ENCODE results near the gene TRIM23. TPM values are rescaled to one million over a fixed set of nuclear protein-coding genes. Genes with fewer than 3 reads are reported as not detected.

The TRIM23 gene
- total RNA-seq, 2 experiments from 2014 or later = 10.6 to 13.0 TPM

- CTCF ChIA-PET (ENCODE audit: unreplicated experiment) = no interaction called here
- DNase-seq (ENCODE audit: low spot score) = no peak
- Histone ChIP-seq H3K9me2 (ENCODE audit: insufficient read depth, low read length) (no peaks in the 10 kb centered on the region), H3K9me3 (ENCODE audit: low read length) (no peaks in the 10 kb centered on the region), H4K20me1 (ENCODE audit: insufficient read depth, low read length) (no peaks in the 10 kb centered on the region), H3K36me3 (ENCODE audit: insufficient read depth, low read length) (peaks cover 34% of the 10 kb centered on the region), H2AFZ (ENCODE audit: low read length) (no peak overlapping the region), H3K79me2 (ENCODE audit: insufficient read depth, low read depth, low read length) (no peaks in the 10 kb centered on the region), H3K4me2 (ENCODE audit: low read length) (no peak overlapping the region), H3K4me1 (ENCODE audit: insufficient read depth, low read length, poor library complexity, severe bottlenecking) (no peaks in the 10 kb centered on the region), H3K27ac (ENCODE audit: low read depth, low read length, poor library complexity, severe bottlenecking) (no peak overlapping the region), H3K4me3 (ENCODE audit: low read depth, low read length, poor library complexity, severe bottlenecking) (no peak overlapping the region)
- intact Hi-C loops (cut with micrococcal nuclease; ENCODE audit: unreplicated experiment) = no loop called here
- POLR2A ChIA-PET = no interaction called here
- TF ChIP-seq CTCF (conservative IDR thresholded peaks at IDR 0.05; ENCODE audit: low read length) (no peak), EZH2phosphoT487 (IDR thresholded peaks at IDR 0.05; ENCODE audit: borderline replicate concordance, low read depth, low read length) (no peak)
- BruUV-seq (replicated peaks) = no TSS peak
Measured at GRCh38 chr5:65668696-65669095, 44.6 kb upstream of the TRIM23 start.

- ChIA-PET CTCF (ENCODE audit: unreplicated experiment) (no interaction called here), POLR2A (interaction anchor here (0.6 kb wide), 2 partner anchors 38 to 280 kb away, joined by 3 read pairs; no protein-coding TSS in a partner anchor)
- BruUV-seq (replicated peaks) = no TSS peak
- no peaks in the 10 kb centered on the region for H4K20me1 ChIP-seq (ENCODE audit: insufficient read depth, low read length)
- no peaks in the 10 kb centered on the region for H3K79me2 ChIP-seq (ENCODE audit: insufficient read depth, low read depth, low read length)
- H3K36me3 ChIP-seq (ENCODE audit: insufficient read depth, low read length) = peaks cover 22% of the 10 kb centered on the region
- H3K4me1 ChIP-seq (ENCODE audit: insufficient read depth, low read length, poor library complexity, severe bottlenecking) = no peaks in the 10 kb centered on the region
- H3K9me2 ChIP-seq (ENCODE audit: insufficient read depth, low read length) = no peaks in the 10 kb centered on the region
- H2AFZ ChIP-seq (ENCODE audit: low read length) = no peak overlapping the region
- H3K27ac ChIP-seq (ENCODE audit: low read depth, low read length, poor library complexity, severe bottlenecking) = no peak overlapping the region
- DNase-seq (ENCODE audit: low spot score) = no peak
- TF ChIP-seq EZH2phosphoT487 (IDR thresholded peaks at IDR 0.05; ENCODE audit: borderline replicate concordance, low read depth, low read length) = no peak
- TF ChIP-seq CTCF (conservative IDR thresholded peaks at IDR 0.05; ENCODE audit: low read length) = 0 out of 2 replicates have a peak, but pooled peaks have one; percentile 21
- H3K4me2 ChIP-seq (ENCODE audit: low read length) = no peak overlapping the region
- H3K9me3 ChIP-seq (ENCODE audit: low read length) = no peaks in the 10 kb centered on the region
- intact Hi-C loops (cut with micrococcal nuclease; ENCODE audit: unreplicated experiment) = no loop called here
- H3K4me3 ChIP-seq (ENCODE audit: low read depth, low read length, poor library complexity, severe bottlenecking) = no peak overlapping the region
Measured at GRCh38 chr5:65663804-65664521, 39.8 kb upstream of the TRIM23 start.

GRCh38 chr5:65654713-65655112 is 30.6 kb upstream of the TRIM23 start:
- intact Hi-C loops (cut with micrococcal nuclease; ENCODE audit: unreplicated experiment) = no loop called here
- CTCF ChIA-PET (ENCODE audit: unreplicated experiment) = no interaction called here

More at GRCh38 chr5:65654713-65655112, 30.6 kb upstream of the TRIM23 start:
- TF ChIP-seq CTCF (conservative IDR thresholded peaks at IDR 0.05; ENCODE audit: low read length) (no peak), EZH2phosphoT487 (IDR thresholded peaks at IDR 0.05; ENCODE audit: borderline replicate concordance, low read depth, low read length) (no peak)
- H3K79me2 ChIP-seq (ENCODE audit: insufficient read depth, low read depth, low read length) = no peaks in the 10 kb centered on the region
- no peak overlapping the region for H3K4me3 ChIP-seq (ENCODE audit: low read depth, low read length, poor library complexity, severe bottlenecking)
- no peaks in the 10 kb centered on the region for H3K9me3 ChIP-seq (ENCODE audit: low read length)
- DNase-seq (ENCODE audit: low spot score) = no peak
- H4K20me1 ChIP-seq (ENCODE audit: insufficient read depth, low read length) = no peaks in the 10 kb centered on the region
- H2AFZ ChIP-seq (ENCODE audit: low read length) = no peak overlapping the region
- H3K4me1 ChIP-seq (ENCODE audit: insufficient read depth, low read length, poor library complexity, severe bottlenecking) = no peaks in the 10 kb centered on the region
- H3K9me2 ChIP-seq (ENCODE audit: insufficient read depth, low read length) = no peaks in the 10 kb centered on the region
- POLR2A ChIA-PET = no interaction called here
- no peak overlapping the region for H3K4me2 ChIP-seq (ENCODE audit: low read length)
- H3K36me3 ChIP-seq (ENCODE audit: insufficient read depth, low read length) = 0 out of 2 replicates have a peak, but pooled peaks cover 3% of the 10 kb centered on the region
- no peak overlapping the region for H3K27ac ChIP-seq (ENCODE audit: low read depth, low read length, poor library complexity, severe bottlenecking)
- BruUV-seq (replicated peaks) = no TSS peak
